Adipose tissue (tissue), 3 donors: ENCODE data around the gene RPS6KA5. TPM values are rescaled to one million over a fixed set of nuclear protein-coding genes. Genes with fewer than 3 reads are reported as not detected.

Source experiments
- H3K27ac ChIP-seq: one replicate; pipeline ENCODE4 v1.5.1; 2013; ENCODE audit warnings: low read depth, low read length
- WGBS, 3 donors: extraction: QIAGEN DNeasy Blood & Tissue Kit; methylation state at CpG; one replicate each; pipeline ENCODE4 v1.1.7; 2013; 5-methylcytosine and 5-hydroxymethylcytosine counted together
- polyA plus RNA-seq, 3 donors: library from polyadenylated mRNA; stranded (reverse); fragments of 200-250 nt; gene quantifications; one replicate each; pipeline ENCODE4 v1.2.3, GENCODE V29; 2013
- donor health status: healthy with polysubstance abuse.
- donor health status: Bipolar disorder and iron deficiency.
- donor health status: healthy.

RPS6KA5 gene
- polyA plus RNA-seq, 3 donors, result 1.0 to 2.8 (median 1.8) TPM

GRCh38 chr14:90905531-90905930 is 154.9 kb downstream of the RPS6KA5 start:
- no peak overlapping the region for H3K27ac ChIP-seq

DNA sequence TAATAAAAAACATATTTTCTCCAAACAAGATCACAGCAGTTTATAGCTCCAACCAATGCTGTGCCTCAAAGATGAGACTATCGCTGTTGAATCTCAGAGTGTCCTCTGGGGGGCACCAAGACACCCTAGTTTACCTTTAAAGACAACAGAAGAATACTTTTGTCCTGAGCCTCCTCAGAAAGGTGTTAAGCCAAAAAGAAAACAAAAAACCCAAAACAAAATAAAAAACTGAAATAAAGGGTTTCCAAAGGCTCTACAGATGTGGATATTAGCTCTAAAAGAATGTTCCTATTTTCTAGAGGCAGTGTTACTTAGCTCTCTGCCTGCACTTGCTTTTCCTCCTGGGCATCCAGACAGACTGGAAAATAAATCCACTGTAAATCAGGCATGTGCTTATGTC is 157.3 kb downstream of the RPS6KA5 start:
- no peak overlapping the region for H3K27ac ChIP-seq

DNA sequence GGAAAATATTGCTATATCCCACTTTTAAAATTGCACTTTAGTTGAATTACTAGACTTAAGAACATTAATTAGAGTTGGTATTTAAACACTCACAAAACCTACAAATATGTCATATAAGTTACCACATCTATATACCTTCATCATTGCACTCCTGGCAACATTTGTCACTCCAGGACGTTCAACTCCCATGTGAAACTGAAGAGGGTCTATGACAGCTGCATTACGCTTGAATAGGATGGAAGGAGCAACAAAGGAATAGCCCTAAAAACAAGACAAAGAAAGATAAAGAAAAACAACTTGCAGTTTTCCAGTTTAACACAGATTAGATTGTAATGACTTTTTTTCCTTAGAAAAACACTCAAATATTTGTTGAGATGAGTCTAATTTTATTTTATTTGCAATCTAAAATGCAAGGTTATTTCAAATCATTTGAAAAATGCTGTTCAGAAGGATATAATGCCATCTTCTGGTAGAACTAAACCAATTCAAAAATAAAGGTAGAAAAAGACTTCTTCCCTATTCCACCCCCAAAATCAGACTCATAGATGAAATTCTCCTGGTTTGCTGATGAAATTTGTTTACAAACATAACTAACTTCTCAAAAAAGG is 159.9 kb downstream of the RPS6KA5 start:
- WGBS, 3 donors, result 68 to 82% (median 79%) methylated on average over 2 of the region's 2 CpGs
- H3K27ac ChIP-seq, result no peak overlapping the region

More for the DNA sequence above, 157.3 kb downstream of the RPS6KA5 start:
- 7 to 8% (median 7%) methylated on average over 1 of the region's 1 CpG for WGBS, 3 donors

GRCh38 chr14:90897022-90897421 is 163.4 kb downstream of the RPS6KA5 start:
- 90 to 97% (median 96%) methylated on average over 6 of the region's 6 CpGs for WGBS, 3 donors
- H3K27ac ChIP-seq, result no peak overlapping the region

DNA sequence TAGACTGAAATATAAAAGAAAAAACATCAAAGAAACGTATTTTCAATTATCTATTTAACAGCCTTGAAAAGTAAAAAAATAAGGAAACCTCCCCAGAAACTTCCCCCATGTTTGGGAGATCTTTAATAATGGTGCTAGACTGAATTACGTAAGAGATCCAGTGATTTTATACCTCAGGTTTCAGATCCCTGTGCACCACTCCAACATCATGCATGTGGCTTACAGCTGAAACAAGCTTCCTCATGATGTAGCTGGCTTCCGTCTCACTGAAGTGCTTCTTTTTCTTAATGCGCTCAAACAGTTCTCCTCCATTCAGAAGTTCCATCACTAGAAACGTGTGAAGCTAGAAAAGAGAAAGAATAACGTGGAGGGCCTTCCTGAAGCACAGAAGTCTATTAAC is 166.2 kb downstream of the RPS6KA5 start:
- H3K27ac ChIP-seq, result no peak overlapping the region
- 86 to 90% (median 87%) methylated on average over 6 of the region's 6 CpGs for WGBS, 3 donors

GRCh38 chr14:90893510-90893909 is 166.9 kb downstream of the RPS6KA5 start:
- 73 to 95% (median 94%) methylated on average over 2 of the region's 2 CpGs for WGBS, 3 donors
- no peak overlapping the region for H3K27ac ChIP-seq

DNA sequence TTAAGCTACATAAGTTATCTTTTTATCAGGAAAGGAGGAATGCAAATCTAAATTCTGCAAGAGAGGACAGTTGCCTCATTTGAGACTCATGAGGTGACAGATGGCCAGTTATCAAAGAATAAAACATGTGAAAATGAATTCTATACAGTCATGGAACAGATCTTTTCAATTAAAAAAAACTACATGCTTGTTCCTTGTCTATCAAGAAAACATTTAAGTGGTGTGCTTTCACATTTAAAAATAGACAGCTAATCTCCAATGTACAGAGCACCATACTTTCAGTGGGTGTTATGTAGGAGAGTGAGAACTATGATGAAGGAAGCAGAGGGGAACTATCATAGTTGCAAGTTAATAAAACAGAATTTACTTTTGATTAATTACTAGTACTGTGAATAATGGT is 167.5 kb downstream of the RPS6KA5 start:
- no peak overlapping the region for H3K27ac ChIP-seq

- no peak overlapping the region for H3K27ac ChIP-seq
- 94 to 96% (median 95%) methylated on average over 1 of the region's 1 CpG for WGBS, 3 donors
Measured at GRCh38 chr14:90891326-90891725, 169.1 kb downstream of the RPS6KA5 start.

GRCh38 chr14:90890322-90891020 is 170.0 kb downstream of the RPS6KA5 start:
- no peak overlapping the region for H3K27ac ChIP-seq
- 88 to 91% (median 89%) methylated on average over 10 of the region's 10 CpGs for WGBS, 3 donors

DNA sequence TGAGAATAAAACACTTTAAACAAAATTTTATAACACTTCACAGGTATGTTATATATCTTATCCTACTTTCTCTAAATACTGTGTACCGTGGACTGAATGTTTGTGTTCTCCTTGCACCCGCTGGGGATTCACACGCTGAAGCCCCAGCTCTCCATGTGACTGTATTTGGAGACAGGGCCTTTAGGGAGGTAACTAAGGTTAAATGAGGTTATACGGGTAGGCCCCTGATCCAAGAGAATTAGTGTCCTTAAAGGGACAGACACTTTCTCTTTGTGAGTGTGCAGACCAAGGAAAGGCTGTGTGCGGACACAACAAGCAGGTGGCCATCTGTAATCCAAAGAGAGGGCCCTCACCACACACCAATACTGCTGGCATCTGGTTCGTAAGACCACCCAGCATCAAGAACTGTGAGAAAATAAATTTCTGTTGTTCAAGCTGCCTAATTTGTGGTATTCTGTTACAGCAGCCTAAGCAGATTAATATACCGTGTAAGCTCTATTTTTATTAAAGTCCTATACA is 174.1 kb downstream of the RPS6KA5 start:
- H3K27ac ChIP-seq, result no peak overlapping the region
- 93 to 94% (median 94%) methylated on average over 7 of the region's 7 CpGs for WGBS, 3 donors

GRCh38 chr14:90883782-90884181 is 176.7 kb downstream of the RPS6KA5 start:
- 78 to 96% (median 94%) methylated on average over 2 of the region's 2 CpGs for WGBS, 3 donors

GRCh38 chr14:90883197-90883596 is 177.2 kb downstream of the RPS6KA5 start:
- whole genome bisulfite sequencing, 3 donors, result 96 to 100% (median 100%) methylated on average over 2 of the region's 2 CpGs
- no peak overlapping the region for H3K27ac ChIP-seq

More at GRCh38 chr14:90883782-90884181, 176.7 kb downstream of the RPS6KA5 start:
- no peak overlapping the region for H3K27ac ChIP-seq

GRCh38 chr14:90880282-90880681 is 180.2 kb downstream of the RPS6KA5 start:
- 90 to 98% (median 97%) methylated on average over 2 of the region's 2 CpGs for WGBS, 3 donors
- no peak overlapping the region for H3K27ac ChIP-seq

DNA sequence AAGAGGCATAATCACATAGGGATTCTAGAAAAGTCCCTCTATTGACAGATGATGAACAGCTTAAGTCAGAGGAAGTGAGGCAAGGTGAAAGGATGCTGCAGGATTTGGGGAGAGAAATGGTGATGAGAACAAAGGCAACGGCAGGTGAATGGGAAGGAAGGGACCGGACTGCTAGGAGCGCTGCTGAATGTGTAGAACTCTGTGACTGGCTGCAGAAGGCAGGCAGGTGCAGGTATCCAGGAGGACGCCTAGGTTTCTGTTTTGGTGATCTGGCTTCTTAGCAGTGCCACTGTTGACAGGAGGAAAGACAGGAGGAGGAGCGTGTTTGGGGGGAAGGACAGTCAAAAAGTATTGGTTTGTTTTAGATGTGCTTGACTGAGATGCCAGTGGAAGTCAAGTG is 185.8 kb downstream of the RPS6KA5 start:
- 90 to 97% (median 95%) methylated on average over 5 of the region's 5 CpGs for WGBS, 3 donors
- no peak overlapping the region for H3K27ac ChIP-seq

DNA sequence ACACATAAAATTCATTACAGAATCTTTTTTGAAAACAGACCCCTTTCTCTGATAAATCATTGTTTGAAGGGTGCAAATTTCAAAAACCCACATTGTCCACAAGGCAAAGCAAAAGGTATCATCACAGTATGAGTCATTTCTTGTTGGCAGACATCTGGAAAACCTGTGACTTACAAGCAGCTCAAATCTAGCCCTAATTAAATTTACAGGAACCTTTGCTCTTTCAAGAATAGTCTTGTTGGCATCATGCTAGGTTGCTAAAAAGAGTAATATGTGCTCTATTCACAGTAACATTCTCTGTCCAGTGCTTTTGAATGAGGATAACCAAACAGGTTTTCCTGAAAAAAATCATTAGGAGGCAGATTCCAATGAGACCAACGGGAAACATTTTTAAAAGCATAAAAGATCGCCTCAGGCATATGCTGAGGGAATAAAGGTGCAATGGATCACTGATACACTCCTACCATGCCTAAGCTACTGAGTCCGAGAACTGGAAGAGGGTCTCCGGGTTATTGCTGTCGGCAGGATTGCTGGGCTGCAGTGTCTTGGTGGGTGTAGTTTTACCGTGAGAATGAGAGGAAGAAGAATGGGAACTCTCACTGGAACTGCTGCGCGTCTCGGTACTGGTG is 188.7 kb downstream of the RPS6KA5 start:
- 77 to 92% (median 84%) methylated on average over 9 of the region's 9 CpGs for WGBS, 3 donors
- H3K27ac ChIP-seq, result no peak overlapping the region

GRCh38 chr14:90870950-90871604 is 189.4 kb downstream of the RPS6KA5 start:
- WGBS, 3 donors, result 76 to 89% (median 87%) methylated on average over 1 of the region's 1 CpG
- no peak overlapping the region for H3K27ac ChIP-seq

DNA sequence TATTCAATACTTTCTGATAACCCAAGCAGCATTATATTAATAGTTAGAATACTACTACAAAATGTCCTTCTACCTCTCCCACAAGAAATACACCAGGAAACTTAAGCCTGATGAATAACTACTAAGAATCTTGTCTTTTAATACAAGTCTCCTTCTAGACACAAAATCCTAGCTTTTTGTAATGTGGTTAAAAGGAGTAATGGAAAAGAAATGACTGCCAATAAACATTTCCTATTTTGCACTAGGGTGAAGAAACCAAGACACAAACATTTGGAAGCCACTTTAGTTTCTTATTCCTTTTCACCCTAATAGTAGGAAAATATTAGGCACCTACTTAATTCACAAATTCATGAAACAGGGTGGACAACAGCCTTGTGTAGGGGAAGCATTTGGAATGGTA is 192.9 kb downstream of the RPS6KA5 start:
- no peak overlapping the region for H3K27ac ChIP-seq

DNA sequence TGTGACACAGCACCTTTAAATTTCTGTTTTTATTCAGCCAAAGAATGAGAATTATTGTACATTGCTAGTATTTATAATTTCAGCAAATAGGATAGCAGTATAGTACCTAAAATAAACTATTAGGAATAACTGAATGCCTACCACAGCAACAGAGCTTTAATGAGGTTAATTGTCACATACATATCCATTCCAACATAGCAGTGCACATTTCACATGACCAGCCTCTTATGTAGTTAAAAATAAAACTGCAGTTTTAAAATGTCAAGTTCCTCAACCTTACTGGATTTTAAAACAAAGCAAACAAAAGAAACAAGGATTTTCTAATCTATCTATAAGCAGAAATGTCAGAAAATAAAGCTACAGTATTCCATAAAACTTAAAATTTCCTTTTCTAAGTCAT is 193.6 kb downstream of the RPS6KA5 start:
- no peak overlapping the region for H3K27ac ChIP-seq

GRCh38 chr14:90864741-90865140 is 195.7 kb downstream of the RPS6KA5 start:
- no peak overlapping the region for H3K27ac ChIP-seq
- WGBS, 3 donors, result 98 to 100% (median 99%) methylated on average over 2 of the region's 2 CpGs
